DOHH2 (cell line): Measurements from ENCODE around the gene NOC4L.

ENCODE experiments used
- H3F3A ChIP-seq: fragments of 200-600 bp; sonication (generic), shearing (Covaris generic); 2 replicates; pipeline ENCODE4 v1.6.0; 2016; ENCODE audit warnings: antibody characterized with exemption, mild to moderate bottlenecking; ENCODE audit not compliant: control insufficient read depth, insufficient read depth
- H3K27ac ChIP-seq: fragments of 200-600 bp; sonication (generic); 2 replicates; pipeline ENCODE4 v1.5.1; 2014; ENCODE audit warnings: low read depth, mild to moderate bottlenecking, low read length, moderate library complexity
- H3K27me3 ChIP-seq: fragments of 200-600 bp; sonication (generic); 2 replicates; pipeline ENCODE4 v1.6.1; 2014; ENCODE audit warnings: mild to moderate bottlenecking, low read length, mixed read lengths; ENCODE audit not compliant: control insufficient read depth
- H3K36me3 ChIP-seq: fragments of 200-600 bp; sonication (generic); 2 replicates; pipeline ENCODE4 v1.6.1; 2014; ENCODE audit warnings: mild to moderate bottlenecking, low read length, moderate library complexity, mixed read lengths; ENCODE audit not compliant: control insufficient read depth
- H3K4me1 ChIP-seq: fragments of 200-600 bp; sonication (generic); 2 replicates; pipeline ENCODE4 v1.6.1; 2014; ENCODE audit warnings: mild to moderate bottlenecking, low read length, mixed read lengths; ENCODE audit not compliant: control insufficient read depth
- H3K4me2 ChIP-seq: fragments of 200-600 bp; sonication (generic); 2 replicates; pipeline ENCODE4 v1.6.0; 2014; ENCODE audit warnings: mild to moderate bottlenecking, low read length, moderate library complexity
- H3K4me3 ChIP-seq: fragments of 200-600 bp; sonication (generic); 2 replicates; pipeline ENCODE4 v1.5.1; 2014; ENCODE audit warnings: mild to moderate bottlenecking, low read length, mixed read lengths
- H3K79me2 ChIP-seq: fragments of 200-600 bp; sonication (generic); 2 replicates; pipeline ENCODE4 v1.6.1; 2014; ENCODE audit warnings: mild to moderate bottlenecking, low read length, mixed read lengths; ENCODE audit not compliant: control insufficient read depth
- H3K9me2 ChIP-seq: fragments of 200-600 bp; sonication (generic); replicated peaks from 2 replicates; pipeline ENCODE4 v1.6.1; 2014; ENCODE audit warnings: mild to moderate bottlenecking, low read length, mixed read lengths; ENCODE audit not compliant: control insufficient read depth
- H3K9me3 ChIP-seq: fragments of 200-600 bp; sonication (generic); 2 replicates; pipeline ENCODE4 v1.6.1; 2014; ENCODE audit warnings: antibody characterized with exemption, low read length, mixed read lengths; ENCODE audit not compliant: control insufficient read depth, insufficient read depth
- H4K20me1 ChIP-seq: fragments of 200-600 bp; sonication (generic); 2 replicates; pipeline ENCODE4 v1.6.0; 2014; ENCODE audit warnings: low read depth, mild to moderate bottlenecking, antibody characterized with exemption, low read length, moderate library complexity; ENCODE audit not compliant: control insufficient read depth, insufficient read depth
- EZH2phosphoT487 ChIP-seq: fragments of 200-600 bp; sonication (generic); IDR thresholded peaks from 2 replicates; pipeline ENCODE4 v1.6.1; 2017; ENCODE audit warnings: borderline replicate concordance, mild to moderate bottlenecking, antibody characterized with exemption, low read length, moderate library complexity, mixed read lengths
- TF ChIP-seq, protein P1 (sequence below): fragments of 200-600 bp; sonication (generic); IDR thresholded peaks from one replicate; pipeline ENCODE4 v1.5.1; 2014; ENCODE audit warnings: antibody characterized with exemption, mild to moderate bottlenecking, low read depth, low read length; ENCODE audit not compliant: poor library complexity, severe bottlenecking

The NOC4L gene

GRCh38 chr12:132197581-132198354 is 53.5 kb downstream of the NOC4L start:
- Histone ChIP-seq H3K27ac (no peak overlapping the region), H3K36me3 (no peaks in the 10 kb centered on the region), H3K9me2 (no peaks in the 10 kb centered on the region), H4K20me1 (no peaks in the 10 kb centered on the region), H3K27me3 (no peaks in the 10 kb centered on the region), H3K4me1 (no peaks in the 10 kb centered on the region), H3K4me3 (no peak overlapping the region), H3K79me2 (no peaks in the 10 kb centered on the region), H3K4me2 (no peak overlapping the region), H3K9me3 (peaks cover 14% of the 10 kb centered on the region; the same call in 1 of the 2 replicates), H3F3A (no peaks in the 10 kb centered on the region)
- TF ChIP-seq EZH2phosphoT487: no peak
- TF ChIP-seq, protein P1, sequence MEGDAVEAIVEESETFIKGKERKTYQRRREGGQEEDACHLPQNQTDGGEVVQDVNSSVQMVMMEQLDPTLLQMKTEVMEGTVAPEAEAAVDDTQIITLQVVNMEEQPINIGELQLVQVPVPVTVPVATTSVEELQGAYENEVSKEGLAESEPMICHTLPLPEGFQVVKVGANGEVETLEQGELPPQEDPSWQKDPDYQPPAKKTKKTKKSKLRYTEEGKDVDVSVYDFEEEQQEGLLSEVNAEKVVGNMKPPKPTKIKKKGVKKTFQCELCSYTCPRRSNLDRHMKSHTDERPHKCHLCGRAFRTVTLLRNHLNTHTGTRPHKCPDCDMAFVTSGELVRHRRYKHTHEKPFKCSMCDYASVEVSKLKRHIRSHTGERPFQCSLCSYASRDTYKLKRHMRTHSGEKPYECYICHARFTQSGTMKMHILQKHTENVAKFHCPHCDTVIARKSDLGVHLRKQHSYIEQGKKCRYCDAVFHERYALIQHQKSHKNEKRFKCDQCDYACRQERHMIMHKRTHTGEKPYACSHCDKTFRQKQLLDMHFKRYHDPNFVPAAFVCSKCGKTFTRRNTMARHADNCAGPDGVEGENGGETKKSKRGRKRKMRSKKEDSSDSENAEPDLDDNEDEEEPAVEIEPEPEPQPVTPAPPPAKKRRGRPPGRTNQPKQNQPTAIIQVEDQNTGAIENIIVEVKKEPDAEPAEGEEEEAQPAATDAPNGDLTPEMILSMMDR: no peak

GRCh38 chr12:132199101-132199500 is 54.8 kb downstream of the NOC4L start:
- Histone ChIP-seq H3F3A (no peaks in the 10 kb centered on the region), H3K4me3 (no peak overlapping the region), H3K27me3 (no peaks in the 10 kb centered on the region), H3K79me2 (no peaks in the 10 kb centered on the region), H4K20me1 (no peaks in the 10 kb centered on the region), H3K4me1 (no peaks in the 10 kb centered on the region), H3K4me2 (no peak overlapping the region), H3K36me3 (no peaks in the 10 kb centered on the region), H3K27ac (no peak overlapping the region), H3K9me2 (no peaks in the 10 kb centered on the region), H3K9me3 (peaks cover 4% of the 10 kb centered on the region; the same call in 1 of the 2 replicates)
- TF ChIP-seq EZH2phosphoT487: no peak
- TF ChIP-seq, protein P1: no peak

DNA sequence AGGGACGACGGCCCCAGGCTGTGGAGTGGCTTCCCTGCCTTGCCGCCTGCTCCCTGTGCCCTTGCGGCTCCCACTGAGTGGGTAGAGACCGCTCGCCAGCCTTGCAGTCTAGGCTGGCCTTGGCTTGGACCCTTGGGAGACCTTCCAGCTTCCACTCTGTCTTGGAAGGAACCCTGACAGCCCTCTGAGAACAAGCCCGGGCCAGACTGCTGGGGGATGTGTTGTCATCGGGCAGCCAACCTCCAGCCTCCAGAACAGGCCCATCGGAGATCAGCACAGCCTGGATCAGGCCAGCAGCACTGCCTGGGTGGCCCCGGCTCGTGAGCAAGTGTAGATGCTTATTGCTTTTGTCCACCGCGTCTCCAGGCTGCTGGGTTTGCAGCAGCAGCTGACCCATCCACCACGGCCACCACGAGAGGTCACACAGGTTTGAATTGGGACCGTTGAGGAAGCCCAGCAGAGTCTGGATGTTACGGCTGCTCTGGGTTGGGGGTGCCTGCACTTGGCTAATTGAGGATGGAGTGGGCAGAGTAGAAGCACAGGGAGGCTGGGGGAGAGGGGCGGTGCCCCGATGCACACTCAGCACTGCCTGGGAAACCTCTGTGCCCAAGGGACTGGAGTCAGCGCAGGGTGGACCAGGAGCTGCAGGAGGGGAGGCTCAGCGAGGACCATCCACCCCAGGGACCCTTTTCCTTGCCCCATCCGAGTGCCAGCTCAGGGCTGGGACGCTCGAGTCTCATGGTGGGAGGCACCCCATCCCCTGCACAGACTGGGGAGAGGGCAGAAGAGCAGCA is 55.5 kb downstream of the NOC4L start:
- H3F3A ChIP-seq: no peaks in the 10 kb centered on the region
- H3K9me3 ChIP-seq: no peaks in the 10 kb centered on the region
- no peak overlapping the region for H3K4me2 ChIP-seq
- peaks cover 2% of the 10 kb centered on the region; the same call in 1 of the 2 replicates for H3K27me3 ChIP-seq
- H3K27ac ChIP-seq: no peak overlapping the region
- no peaks in the 10 kb centered on the region for H3K79me2 ChIP-seq
- H3K36me3 ChIP-seq: no peaks in the 10 kb centered on the region
- TF ChIP-seq EZH2phosphoT487: no peak
- TF ChIP-seq, protein P1: no peak
- no peak overlapping the region for H3K4me3 ChIP-seq
- H4K20me1 ChIP-seq: no peaks in the 10 kb centered on the region
- no peaks in the 10 kb centered on the region for H3K9me2 ChIP-seq
- H3K4me1 ChIP-seq: no peaks in the 10 kb centered on the region
